HFF-Myc (cell line): ENCODE measurements around the gene OCIAD2.

Experiments
- DNase-seq: peaks from one replicate; pipeline ENCODE4 v3.0.0-alpha.2; 2011; ENCODE audit warnings: low read depth; ENCODE audit errors: extremely low read depth
- H3K4me3 ChIP-seq: replicated peaks from 2 replicates; pipeline ENCODE4 v1.5.1; 2011; ENCODE audit warnings: low read depth, mild to moderate bottlenecking, control low read depth, low read length
- CTCF ChIP-seq: IDR thresholded peaks from 2 replicates; pipeline ENCODE4 v1.5.1; 2012; ENCODE audit warnings: mild to moderate bottlenecking, low read depth, low read length, control low read depth; ENCODE audit errors: missing control alignments

Gene OCIAD2

GRCh38 chr4:48906206-48907173 lies at the start of gene OCIAD2:
Gene OCIAD2, minus strand, starts transcription at chr4:48906774. Its CDS starts 2,225 bp downstream, at chr4:48904549.
- H3K4me3 ChIP-seq, result peak within 1 kb of the TSS; percentile 54
- TF ChIP-seq CTCF, result no peak
- no peak for DNase-seq

GRCh38 chr4:48954314-48954713 lies 47.7 kb upstream of the OCIAD2 start:
- no peak for TF ChIP-seq CTCF
- H3K4me3 ChIP-seq, result no peak overlapping the region
- DNase-seq, result no peak

- no peak overlapping the region for H3K4me3 ChIP-seq
- no peak for TF ChIP-seq CTCF
- no peak for DNase-seq
Observed at GRCh38 chr4:48949518-48950219, 43.1 kb upstream of the OCIAD2 start.

GRCh38 chr4:48949086-48949485 lies 42.5 kb upstream of the OCIAD2 start:
- TF ChIP-seq CTCF, result no peak
- no peak overlapping the region for H3K4me3 ChIP-seq
- no peak for DNase-seq

GRCh38 chr4:48947731-48948130 lies 41.2 kb upstream of the OCIAD2 start:
- no peak for DNase-seq
- TF ChIP-seq CTCF, result no peak
- H3K4me3 ChIP-seq, result no peak overlapping the region

GRCh38 chr4:48945981-48946380 lies 39.4 kb upstream of the OCIAD2 start:
- TF ChIP-seq CTCF, result no peak
- no peak overlapping the region for H3K4me3 ChIP-seq

More at GRCh38 chr4:48945981-48946380, 39.4 kb upstream of the OCIAD2 start:
- DNase-seq, result no peak
